MCF 10A (cell line): ENCODE measurements around the gene KRTAP4-8. TPM values are rescaled to one million over a fixed set of nuclear protein-coding genes. Genes with fewer than 3 reads are reported as not detected.
A peak's percentile ranks its signal among the peaks of the same experiment; 100 is the strongest.
"Not testable (repeated sequence)": the region's sequence is repeated elsewhere in the genome, so short reads cannot be mapped to it uniquely, and the experiment has no call there.

Source experiments
- BruUV-seq: library from RNA; stranded (reverse); fragments of 400-500 nt; replicated peaks from 2 replicates; lab custom pipeline; 2021; lab: Mats Ljungman, UMichigan
- CTCF ChIA-PET: fragments of 300-600 bp; sonication (Branson Sonifier 250); formaldehyde crosslinking; extraction: SDS; loops from one replicate; lab custom pipeline; 2021; ENCODE audit warnings: antibody characterized with exemption, inconsistent platforms; lab: Yijun Ruan, JAX
- POLR2A ChIA-PET: fragments of 300-600, 350-650 bp; sonication (Branson Sonifier 250); formaldehyde crosslinking; extraction: SDS; loops from one replicate; lab custom pipeline; 2020; ENCODE audit warnings: antibody characterized with exemption, inconsistent platforms; lab: Yijun Ruan, JAX
- DNase-seq: peaks from one replicate; pipeline ENCODE4 v3.0.0-alpha.2; 2018; ENCODE audit not compliant: unreplicated experiment
- H3K27ac Mint-ChIP-seq: one replicate; pipeline ENCODE4 v1.8.0; 2022; ENCODE audit warnings: mild to moderate bottlenecking, low read depth, mixed read lengths; ENCODE audit not compliant: unreplicated experiment
- H3K27me3 Mint-ChIP-seq: one replicate; pipeline ENCODE4 v1.8.0; 2022; ENCODE audit warnings: mixed read lengths; ENCODE audit not compliant: insufficient read depth, unreplicated experiment
- H3K36me3 Mint-ChIP-seq: one replicate; pipeline ENCODE4 v1.8.0; 2022; ENCODE audit warnings: mild to moderate bottlenecking, moderate library complexity, mixed read lengths; ENCODE audit not compliant: insufficient read depth, unreplicated experiment
- H3K4me1 Mint-ChIP-seq: one replicate; pipeline ENCODE4 v1.8.0; 2022; ENCODE audit warnings: mixed read lengths; ENCODE audit not compliant: insufficient read depth, unreplicated experiment
- H3K4me3 Mint-ChIP-seq: one replicate; pipeline ENCODE4 v1.8.0; 2022; ENCODE audit warnings: mild to moderate bottlenecking, moderate library complexity, mixed read lengths; ENCODE audit not compliant: unreplicated experiment
- H3K9me3 Mint-ChIP-seq: one replicate; pipeline ENCODE4 v1.8.0; 2022; ENCODE audit warnings: mixed read lengths; ENCODE audit not compliant: unreplicated experiment
- intact Hi-C: fragments of 100-400 bp; cut with micrococcal nuclease; formaldehyde crosslinking; loops from 2 replicates; pipeline ENCODE4 v1.14.1; 2022
- total RNA-seq: library from RNA; stranded (reverse); gene quantifications from 2 replicates; pipeline ENCODE4 v1.2.3, GENCODE V29; 2022
- TF ChIP-seq, protein P1 (sequence below): fragments of 200-600 bp; IDR thresholded peaks from one replicate; pipeline ENCODE4 v1.8.0; 2022; ENCODE audit warnings: antibody characterized with exemption, mild to moderate bottlenecking; ENCODE audit not compliant: unreplicated experiment

Gene KRTAP4-8
- total RNA-seq, 1 experiment from 2014 or later: not detected

DNA sequence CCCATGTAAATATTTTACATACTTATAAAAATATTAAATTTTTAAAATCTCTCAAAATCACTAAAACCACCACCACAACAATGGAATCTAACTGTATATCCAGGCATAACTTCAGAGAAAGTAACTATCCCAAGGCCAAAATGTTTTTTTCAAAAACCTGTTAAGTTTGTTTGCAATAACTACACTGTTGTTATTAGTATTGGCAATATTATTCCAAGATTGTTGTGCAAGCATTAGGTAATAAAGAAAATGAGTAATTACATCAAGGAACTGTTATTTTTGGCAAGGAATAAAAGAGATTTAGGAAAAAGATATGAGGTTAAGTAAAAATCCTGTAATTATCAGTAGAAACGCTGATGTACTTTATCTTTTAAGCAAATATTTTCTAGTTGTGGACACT lies 29.4 kb upstream of the KRTAP4-8 start:
- ChIA-PET CTCF (interaction anchor here (0.6 kb wide), 1 partner anchor 196 kb away, joined by 3 read pairs; no protein-coding TSS in a partner anchor), POLR2A (no interaction called here)
- peak; percentile 1 for DNase-seq
- H3K27ac Mint-ChIP-seq: no peak overlapping the region
- TF ChIP-seq, protein P1, sequence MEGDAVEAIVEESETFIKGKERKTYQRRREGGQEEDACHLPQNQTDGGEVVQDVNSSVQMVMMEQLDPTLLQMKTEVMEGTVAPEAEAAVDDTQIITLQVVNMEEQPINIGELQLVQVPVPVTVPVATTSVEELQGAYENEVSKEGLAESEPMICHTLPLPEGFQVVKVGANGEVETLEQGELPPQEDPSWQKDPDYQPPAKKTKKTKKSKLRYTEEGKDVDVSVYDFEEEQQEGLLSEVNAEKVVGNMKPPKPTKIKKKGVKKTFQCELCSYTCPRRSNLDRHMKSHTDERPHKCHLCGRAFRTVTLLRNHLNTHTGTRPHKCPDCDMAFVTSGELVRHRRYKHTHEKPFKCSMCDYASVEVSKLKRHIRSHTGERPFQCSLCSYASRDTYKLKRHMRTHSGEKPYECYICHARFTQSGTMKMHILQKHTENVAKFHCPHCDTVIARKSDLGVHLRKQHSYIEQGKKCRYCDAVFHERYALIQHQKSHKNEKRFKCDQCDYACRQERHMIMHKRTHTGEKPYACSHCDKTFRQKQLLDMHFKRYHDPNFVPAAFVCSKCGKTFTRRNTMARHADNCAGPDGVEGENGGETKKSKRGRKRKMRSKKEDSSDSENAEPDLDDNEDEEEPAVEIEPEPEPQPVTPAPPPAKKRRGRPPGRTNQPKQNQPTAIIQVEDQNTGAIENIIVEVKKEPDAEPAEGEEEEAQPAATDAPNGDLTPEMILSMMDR: no peak
- peaks cover 14% of the 10 kb centered on the region for H3K4me1 Mint-ChIP-seq
- no TSS peak for BruUV-seq
- no peaks in the 10 kb centered on the region for H3K36me3 Mint-ChIP-seq
- H3K4me3 Mint-ChIP-seq: no peak overlapping the region
- peaks cover 14% of the 10 kb centered on the region for H3K9me3 Mint-ChIP-seq
- intact Hi-C loops: no loop called here
- no peaks in the 10 kb centered on the region for H3K27me3 Mint-ChIP-seq

DNA sequence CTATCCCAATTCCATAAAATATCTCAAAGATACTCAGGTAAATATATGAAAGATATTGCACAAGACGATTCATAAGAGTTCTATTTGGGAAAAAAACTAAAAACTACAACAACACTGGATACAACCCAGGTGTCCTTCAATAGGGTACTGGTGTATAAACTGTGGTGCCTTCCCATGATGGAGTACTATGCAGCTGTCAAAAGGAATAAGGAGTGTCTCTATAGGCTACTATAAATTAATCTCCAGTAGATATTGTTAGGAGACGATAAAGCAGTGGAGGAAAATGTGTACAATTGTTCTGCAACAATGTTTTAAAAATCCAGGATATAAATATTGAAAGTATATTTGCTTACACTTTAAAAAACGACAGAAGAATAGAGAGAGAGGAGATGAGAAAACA lies 28.5 kb upstream of the KRTAP4-8 start:
- H3K4me1 Mint-ChIP-seq: peaks cover 5% of the 10 kb centered on the region
- peaks cover 18% of the 10 kb centered on the region for H3K9me3 Mint-ChIP-seq
- DNase-seq: no peak
- TF ChIP-seq, protein P1: no peak
- BruUV-seq: no TSS peak
- ChIA-PET CTCF (no interaction called here), POLR2A (interaction anchor here (0.7 kb wide), 1 partner anchor 33 kb away, joined by 3 read pairs; no protein-coding TSS in a partner anchor)
- H3K27me3 Mint-ChIP-seq: no peaks in the 10 kb centered on the region
- no peaks in the 10 kb centered on the region for H3K36me3 Mint-ChIP-seq
- H3K4me3 Mint-ChIP-seq: no peak overlapping the region
- no peak overlapping the region for H3K27ac Mint-ChIP-seq
- intact Hi-C loops: no loop called here

DNA sequence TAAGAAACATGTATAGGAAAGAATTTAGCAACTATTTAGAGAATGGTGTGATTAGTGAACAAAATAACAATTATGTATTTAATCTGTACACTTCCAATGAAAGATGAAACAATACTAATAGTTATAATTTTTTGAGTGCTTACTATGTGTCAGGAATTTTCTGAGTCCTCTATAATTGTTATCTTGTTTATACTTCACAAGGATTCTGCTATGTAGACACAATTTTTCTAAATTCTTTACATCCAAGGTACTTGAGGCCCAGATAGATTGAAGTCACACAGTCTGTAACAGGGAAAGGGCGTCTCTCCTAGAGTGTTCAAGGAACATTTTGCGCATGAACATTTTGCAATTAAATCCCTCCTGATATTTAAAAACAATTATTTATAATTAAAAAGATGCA lies 27.1 kb upstream of the KRTAP4-8 start:
- TF ChIP-seq, protein P1: no peak
- H3K27me3 Mint-ChIP-seq: no peaks in the 10 kb centered on the region
- H3K4me1 Mint-ChIP-seq: peaks cover 5% of the 10 kb centered on the region
- H3K36me3 Mint-ChIP-seq: no peaks in the 10 kb centered on the region
- intact Hi-C loops: no loop called here
- no peak overlapping the region for H3K27ac Mint-ChIP-seq
- H3K4me3 Mint-ChIP-seq: no peak overlapping the region
- DNase-seq: no peak
- peaks cover 13% of the 10 kb centered on the region for H3K9me3 Mint-ChIP-seq
- no TSS peak for BruUV-seq
- ChIA-PET POLR2A (no interaction called here), CTCF (no interaction called here)

DNA sequence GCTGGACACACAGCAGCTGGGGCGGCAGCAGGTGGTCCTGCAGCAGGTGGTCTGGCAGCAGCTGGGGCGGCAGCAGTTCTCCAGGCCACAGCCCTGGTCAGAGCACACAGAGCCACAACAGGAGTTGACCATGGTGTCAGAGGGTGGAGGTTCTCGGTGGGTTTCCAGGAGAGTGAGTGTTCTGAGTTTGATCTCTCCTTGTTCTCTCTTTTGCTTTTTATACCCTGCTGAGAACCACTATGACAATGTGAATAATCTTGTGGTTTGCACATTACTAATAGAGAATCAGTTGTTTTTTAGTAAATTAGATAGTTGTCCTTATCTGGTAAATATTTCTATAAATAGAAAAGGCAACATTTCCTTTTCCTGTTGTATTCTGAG lies 26.0 kb upstream of the KRTAP4-8 start, which contains the start of gene KRTAP4-12:
TSS of gene KRTAP4-12 (minus strand) at position 192 of the 381 bp plus-strand sequence. CDS start at position 132, 60 bp downstream.
- H3K27me3 Mint-ChIP-seq, H3K4me3 Mint-ChIP-seq, H3K9me3 Mint-ChIP-seq, H3K36me3 Mint-ChIP-seq, intact Hi-C loops, H3K27ac Mint-ChIP-seq, CTCF ChIA-PET, H3K4me1 Mint-ChIP-seq, DNase-seq, BruUV-seq: not testable (repeated sequence)
- POLR2A ChIA-PET: interaction anchor here (0.5 kb wide), 1 partner anchor 740 kb away, joined by 3 read pairs; no protein-coding TSS in a partner anchor

DNA sequence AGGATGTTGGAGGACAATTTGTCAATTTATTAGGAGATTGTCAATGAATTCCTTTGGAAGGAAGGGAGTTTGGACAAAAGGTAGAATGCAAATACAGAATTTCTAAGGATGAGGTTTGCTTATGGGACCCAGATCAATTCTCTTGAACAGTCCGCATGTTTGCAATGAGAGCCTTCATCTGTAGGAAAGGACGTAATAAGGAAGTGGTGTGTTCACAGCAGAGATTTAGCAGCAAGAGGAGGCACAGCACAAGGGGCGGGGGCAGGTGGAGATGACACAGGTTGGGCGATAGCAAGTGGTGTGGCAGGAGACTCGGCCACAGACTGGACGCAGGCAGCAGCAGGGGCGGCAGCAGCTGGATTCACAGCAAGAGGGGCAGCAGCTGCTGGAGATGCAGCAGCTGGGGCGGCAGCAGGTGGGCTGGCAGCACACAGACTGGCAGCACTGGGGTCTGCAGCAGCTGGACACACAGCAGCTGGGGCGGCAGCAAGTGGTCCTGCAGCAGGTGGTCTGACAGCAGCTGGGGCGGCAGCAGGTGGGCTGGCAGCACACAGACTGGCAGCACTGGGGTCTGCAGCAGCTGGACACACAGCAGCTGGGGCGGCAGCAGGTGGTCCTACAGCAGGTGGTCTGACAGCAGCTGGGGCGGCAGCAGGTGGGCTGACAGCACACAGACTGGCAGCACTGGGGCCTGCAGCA lies 25.5 kb upstream of the KRTAP4-8 start:
- H3K27ac Mint-ChIP-seq, H3K4me3 Mint-ChIP-seq, BruUV-seq, DNase-seq, H3K4me1 Mint-ChIP-seq, H3K36me3 Mint-ChIP-seq, H3K9me3 Mint-ChIP-seq, CTCF ChIA-PET, intact Hi-C loops, H3K27me3 Mint-ChIP-seq: not testable (repeated sequence)
- POLR2A ChIA-PET: interaction anchor here (0.5 kb wide), 1 partner anchor 741 kb away, joined by 3 read pairs; no protein-coding TSS in a partner anchor
